ENCODE results near the gene RPL13. TPM values are rescaled to one million over a fixed set of nuclear protein-coding genes. Genes with fewer than 3 reads are reported as not detected.

RPL13 gene
- total and polyA plus RNA-seq, 4 experiments from 2014 or later = 4,119 to 5,642 (median 4,934) TPM

GRCh38 chr16:89561884-89562599, 1.6 kb downstream of the RPL13 start:
- ChIA-PET POLR2A (ENCODE audit: partially characterized antibody) (interaction anchor here (1.1 to 2.0 kb wide), 10 partner anchors 13 to 319 kb away, joined by 3 to 9 read pairs (median 4); partner anchors contain the start of genes CHMP1A, FANCA, SPATA33 and SPG7), CTCF (ENCODE audit: partially characterized antibody) (no interaction called here)
- Mint-ChIP-seq H3K27me3 (no peaks in the 10 kb centered on the region), H3K36me3 (peaks cover 25 to 56% of the 10 kb centered on the region in 2 donors), H3K4me3 (peak overlapping the region; percentile 86 to 99 (median 96)), H3K4me1 (peaks cover 36 to 71% (median 56%) of the 10 kb centered on the region in 4 donors), H3K27ac (peak overlapping the region; percentile 89 to 98 (median 92)), H3K9me3 (peaks cover 0 to 5% (median 0%) of the 10 kb centered on the region in 8 donors)
- Histone ChIP-seq H3K4me3 (ENCODE audit: low read length in 2 of 2) (peak overlapping the region; percentile 38 to 85), H3K27me3 (ENCODE audit: insufficient read depth, low read length) (no peaks in the 10 kb centered on the region), H3K4me1 (ENCODE audit: insufficient read depth, low read length) (peaks cover 66% of the 10 kb centered on the region), H3K36me3 (ENCODE audit: insufficient read depth, low read length) (peaks cover 31% of the 10 kb centered on the region), H3K27ac (ENCODE audit: low read depth, low read length) (peak overlapping the region; percentile 88), H3K9me3 (ENCODE audit: control insufficient read depth in 1 of 2, low read length in 2 of 2) (no peaks in the 10 kb centered on the region)
- intact Hi-C loops (cut with micrococcal nuclease) = loop anchor here (2.0 to 10.0 kb wide), 2 partner anchors 313 to 321 kb away; partner anchors contain the start of gene TCF25
- DNase-seq = no peak

GRCh38 chr16:89562939-89563338, 2.5 kb downstream of the RPL13 start:
- H3K9me3 ChIP-seq (ENCODE audit: control insufficient read depth in 1 of 2, low read length in 2 of 2) = no peaks in the 10 kb centered on the region
- no peaks in the 10 kb centered on the region for H3K27me3 ChIP-seq (ENCODE audit: insufficient read depth, low read length)
- intact Hi-C loops (cut with micrococcal nuclease) = loop anchor here (10.0 kb wide), 1 partner anchor 312 kb away; the partner anchor contains the start of gene TCF25
- H3K27me3 Mint-ChIP-seq = no peaks in the 10 kb centered on the region
- H3K9me3 Mint-ChIP-seq = peaks cover 0 to 5% (median 0%) of the 10 kb centered on the region in 8 donors
- peaks cover 34 to 63% (median 49%) of the 10 kb centered on the region in 4 donors for H3K4me1 Mint-ChIP-seq
- CTCF ChIA-PET (ENCODE audit: partially characterized antibody) = no interaction called here
- H3K4me3 ChIP-seq (ENCODE audit: low read length in 2 of 2) = no peak overlapping the region
- peak overlapping the region; percentile 88 for H3K27ac ChIP-seq (ENCODE audit: low read depth, low read length)
- H3K4me3 Mint-ChIP-seq = peak overlapping the region in 5 of 8 donors; percentile 35 to 99 (median 87)
- POLR2A ChIA-PET (ENCODE audit: partially characterized antibody) = interaction anchor here (1.3 to 2.0 kb wide), 5 partner anchors 31 to 124 kb away, joined by 3 to 9 read pairs (median 4); partner anchors contain the start of gene CDK10
- DNase-seq = no peak
- peaks cover 31% of the 10 kb centered on the region for H3K36me3 ChIP-seq (ENCODE audit: insufficient read depth, low read length)
- H3K27ac Mint-ChIP-seq = peak overlapping the region in 5 of 7 donors; percentile 23 to 98 (median 89)
- H3K36me3 Mint-ChIP-seq = peaks cover 25 to 50% of the 10 kb centered on the region in 2 donors
- H3K4me1 ChIP-seq (ENCODE audit: insufficient read depth, low read length) = peaks cover 58% of the 10 kb centered on the region

- H3K36me3 Mint-ChIP-seq = peaks cover 25 to 50% of the 10 kb centered on the region in 2 donors
- H3K27ac Mint-ChIP-seq = peak overlapping the region in 5 of 7 donors; percentile 56 to 98 (median 64)
- H3K27ac ChIP-seq (ENCODE audit: low read depth, low read length) = no peak overlapping the region
- no peak for DNase-seq
- peaks cover 58% of the 10 kb centered on the region for H3K4me1 ChIP-seq (ENCODE audit: insufficient read depth, low read length)
- no peaks in the 10 kb centered on the region for H3K27me3 Mint-ChIP-seq
- no peak overlapping the region for H3K4me3 ChIP-seq (ENCODE audit: low read length in 2 of 2)
- H3K4me1 Mint-ChIP-seq = peaks cover 34 to 63% (median 48%) of the 10 kb centered on the region in 4 donors
- POLR2A ChIA-PET (ENCODE audit: partially characterized antibody) = interaction anchor here (1.0 to 2.2 kb wide), 9 partner anchors 29 to 297 kb away, joined by 3 to 9 read pairs (median 4); partner anchors contain the start of gene CDK10
- H3K4me3 Mint-ChIP-seq = peak overlapping the region in 6 of 8 donors; percentile 6 to 87 (median 36)
- intact Hi-C loops (cut with micrococcal nuclease) = loop anchor here (2.0 to 10.0 kb wide), 2 partner anchors 77 to 311 kb away; partner anchors contain the start of gene TCF25
- no peaks in the 10 kb centered on the region for H3K27me3 ChIP-seq (ENCODE audit: insufficient read depth, low read length)
- no peaks in the 10 kb centered on the region for H3K9me3 ChIP-seq (ENCODE audit: control insufficient read depth in 1 of 2, low read length in 2 of 2)
- peaks cover 31% of the 10 kb centered on the region for H3K36me3 ChIP-seq (ENCODE audit: insufficient read depth, low read length)
- peaks cover 0 to 5% (median 0%) of the 10 kb centered on the region in 8 donors for H3K9me3 Mint-ChIP-seq
- CTCF ChIA-PET (ENCODE audit: partially characterized antibody) = interaction anchor here (0.8 to 1.0 kb wide), 2 partner anchors 51 to 323 kb away, joined by 3 to 4 read pairs; no protein-coding TSS in a partner anchor
Observed at GRCh38 chr16:89563639-89564392, 3.3 kb downstream of the RPL13 start.

GRCh38 chr16:89564476-89565255, 4.2 kb downstream of the RPL13 start:
- Histone ChIP-seq H3K9me3 (ENCODE audit: control insufficient read depth in 1 of 2, low read length in 2 of 2) (no peaks in the 10 kb centered on the region), H3K27me3 (ENCODE audit: insufficient read depth, low read length) (no peaks in the 10 kb centered on the region), H3K27ac (ENCODE audit: low read depth, low read length) (no peak overlapping the region), H3K4me3 (ENCODE audit: low read length in 2 of 2) (no peak overlapping the region), H3K4me1 (ENCODE audit: insufficient read depth, low read length) (peaks cover 56% of the 10 kb centered on the region), H3K36me3 (ENCODE audit: insufficient read depth, low read length) (peaks cover 31% of the 10 kb centered on the region)
- DNase-seq = no peak
- peaks cover 0 to 5% (median 0%) of the 10 kb centered on the region in 8 donors for H3K9me3 Mint-ChIP-seq
- peak overlapping the region in 7 of 8 donors; percentile 9 to 87 (median 59) for H3K4me3 Mint-ChIP-seq
- H3K27ac Mint-ChIP-seq = peak overlapping the region; percentile 18 to 98 (median 73)
- no peaks in the 10 kb centered on the region for H3K27me3 Mint-ChIP-seq
- intact Hi-C loops (cut with micrococcal nuclease) = loop anchor here (2.0 to 10.0 kb wide), 2 partner anchors 76 to 310 kb away; partner anchors contain the start of gene TCF25
- H3K4me1 Mint-ChIP-seq = peaks cover 32 to 60% (median 45%) of the 10 kb centered on the region in 4 donors
- CTCF ChIA-PET (ENCODE audit: partially characterized antibody) = interaction anchor here (1.0 to 1.9 kb wide), 3 partner anchors 30 to 324 kb away, joined by 3 to 5 read pairs (median 4); no protein-coding TSS in a partner anchor
- H3K36me3 Mint-ChIP-seq = peaks cover 25 to 49% of the 10 kb centered on the region in 2 donors
- POLR2A ChIA-PET (ENCODE audit: partially characterized antibody) = interaction anchor here (0.9 to 2.2 kb wide), 8 partner anchors 30 to 324 kb away, joined by 3 to 9 read pairs (median 3); partner anchors contain the start of gene CDK10

GRCh38 chr16:89565256-89565505, 4.7 kb downstream of the RPL13 start:
- H3K27ac ChIP-seq (ENCODE audit: low read depth, low read length) = no peak overlapping the region
- H3K4me1 Mint-ChIP-seq = peaks cover 32 to 55% (median 43%) of the 10 kb centered on the region in 4 donors
- no peaks in the 10 kb centered on the region for H3K27me3 Mint-ChIP-seq
- H3K9me3 ChIP-seq (ENCODE audit: control insufficient read depth in 1 of 2, low read length in 2 of 2) = no peaks in the 10 kb centered on the region
- H3K4me3 Mint-ChIP-seq = peak overlapping the region in 7 of 8 donors; percentile 9 to 87 (median 59)
- H3K27me3 ChIP-seq (ENCODE audit: insufficient read depth, low read length) = no peaks in the 10 kb centered on the region
- peaks cover 31% of the 10 kb centered on the region for H3K36me3 ChIP-seq (ENCODE audit: insufficient read depth, low read length)
- H3K27ac Mint-ChIP-seq = peak overlapping the region in 5 of 7 donors; percentile 25 to 98 (median 81)
- H3K36me3 Mint-ChIP-seq = peaks cover 25 to 44% of the 10 kb centered on the region in 2 donors
- CTCF ChIA-PET (ENCODE audit: partially characterized antibody) = interaction anchor here (0.6 to 1.9 kb wide), 3 partner anchors 30 to 50 kb away, joined by 3 to 5 read pairs (median 4); no protein-coding TSS in a partner anchor
- DNase-seq = no peak
- H3K4me1 ChIP-seq (ENCODE audit: insufficient read depth, low read length) = peaks cover 52% of the 10 kb centered on the region
- intact Hi-C loops (cut with micrococcal nuclease) = loop anchor here (2.0 to 10.0 kb wide), 2 partner anchors 76 to 310 kb away; partner anchors contain the start of gene TCF25
- no peak overlapping the region for H3K4me3 ChIP-seq (ENCODE audit: low read length in 2 of 2)
- POLR2A ChIA-PET (ENCODE audit: partially characterized antibody) = interaction anchor here (0.7 to 2.2 kb wide), 6 partner anchors 57 to 393 kb away, joined by 3 to 8 read pairs (median 3); partner anchors contain the start of gene SPG7
- peaks cover 0 to 5% (median 0%) of the 10 kb centered on the region in 8 donors for H3K9me3 Mint-ChIP-seq
